Astrocyte (in vitro differentiated cells and primary cell): ENCODE measurements around the gene KPNA4. TPM values are rescaled to one million over a fixed set of nuclear protein-coding genes. Genes with fewer than 3 reads are reported as not detected.
"Not testable (repeated sequence)": the region's sequence is repeated elsewhere in the genome, so short reads cannot be mapped to it uniquely, and the experiment has no call there.

Experiments used
- DNase-seq: peaks from one replicate; pipeline ENCODE4 v3.0.0-alpha.2; 2010; ENCODE audit warnings: low read depth
- FAIRE-seq: peaks from 2 replicates; lab custom pipeline; 2011; peaks lifted over from hg19 to GRCh38; lab: Jason Lieb, UNC
- H2AFZ ChIP-seq: 2 replicates; pipeline ENCODE4 v1.6.0; 2012; ENCODE audit warnings: low read depth, low read length, inconsistent platforms
- H3K27ac ChIP-seq: 2 replicates; pipeline ENCODE4 v1.5.1; 2011; ENCODE audit warnings: low read depth, low read length, inconsistent platforms
- H3K27me3 ChIP-seq: 2 replicates; pipeline ENCODE4 v1.6.0; 2011; ENCODE audit warnings: low read length, inconsistent platforms; ENCODE audit not compliant: insufficient read depth
- H3K36me3 ChIP-seq: 2 replicates; pipeline ENCODE4 v1.5.1; 2011; ENCODE audit warnings: low read length, inconsistent platforms; ENCODE audit not compliant: insufficient read depth
- H3K4me1 ChIP-seq: 2 replicates; pipeline ENCODE4 v1.5.1; 2011; ENCODE audit warnings: low read length, inconsistent platforms; ENCODE audit not compliant: insufficient read depth
- H3K4me2 ChIP-seq: 2 replicates; pipeline ENCODE4 v1.6.0; 2012; ENCODE audit warnings: low read length, inconsistent platforms
- H3K4me3 ChIP-seq: 2 replicates; pipeline ENCODE4 v1.5.1; 2011; ENCODE audit warnings: low read depth, mild to moderate bottlenecking, low read length, inconsistent platforms; ENCODE audit not compliant: insufficient read depth
- H3K79me2 ChIP-seq: 2 replicates; pipeline ENCODE4 v1.6.0; 2012; ENCODE audit warnings: mild to moderate bottlenecking, low read length, inconsistent platforms; ENCODE audit not compliant: insufficient read depth
- H3K9ac ChIP-seq: 2 replicates; pipeline ENCODE4 v1.6.0; 2012; ENCODE audit warnings: mild to moderate bottlenecking, low read length, inconsistent platforms
- H3K9me3 ChIP-seq: 2 replicates; pipeline ENCODE4 v1.5.1; 2012; ENCODE audit warnings: low read depth, mild to moderate bottlenecking, low read length, inconsistent platforms; ENCODE audit not compliant: insufficient read depth
- H4K20me1 ChIP-seq: 2 replicates; pipeline ENCODE4 v1.6.0; 2012; ENCODE audit warnings: low read length, inconsistent platforms; ENCODE audit not compliant: insufficient read depth
- H3K27ac Mint-ChIP-seq: one replicate; pipeline ENCODE4 v1.8.0; 2021; ENCODE audit warnings: mild to moderate bottlenecking, mixed read lengths; ENCODE audit not compliant: unreplicated experiment
- H3K27me3 Mint-ChIP-seq: one replicate; pipeline ENCODE4 v1.8.0; 2021; ENCODE audit warnings: low read depth, mixed read lengths; ENCODE audit not compliant: unreplicated experiment
- H3K36me3 Mint-ChIP-seq: one replicate; pipeline ENCODE4 v1.8.0; 2021; ENCODE audit warnings: low read depth, mixed read lengths; ENCODE audit not compliant: unreplicated experiment
- H3K4me1 Mint-ChIP-seq: one replicate; pipeline ENCODE4 v1.8.0; 2021; ENCODE audit warnings: low read depth, mixed read lengths; ENCODE audit not compliant: unreplicated experiment
- H3K4me3 Mint-ChIP-seq: one replicate; pipeline ENCODE4 v1.8.0; 2021; ENCODE audit warnings: mild to moderate bottlenecking, moderate library complexity, mixed read lengths; ENCODE audit not compliant: unreplicated experiment
- H3K9me3 Mint-ChIP-seq: one replicate; pipeline ENCODE4 v1.8.0; 2021; ENCODE audit warnings: mild to moderate bottlenecking, mixed read lengths; ENCODE audit not compliant: unreplicated experiment
- CTCF ChIP-seq: IDR thresholded peaks from 2 replicates; pipeline ENCODE4 v1.5.1; 2011; ENCODE audit warnings: low read depth, mild to moderate bottlenecking, inconsistent platforms, low read length, moderate library complexity; ENCODE audit not compliant: insufficient read depth
- EZH2 ChIP-seq: IDR thresholded peaks from 2 replicates; pipeline ENCODE4 v1.6.1; 2012; ENCODE audit warnings: mild to moderate bottlenecking, low read length, inconsistent platforms; ENCODE audit not compliant: insufficient read depth
- total RNA-seq: library from RNA; stranded (reverse); gene quantifications from 2 replicates; pipeline ENCODE4 v1.2.1, GENCODE V29; 2021

Gene KPNA4
- total RNA-seq, 1 donor from 2014 or later, result 105 TPM

GRCh38 chr3:160454995-160455394 lies 110.4 kb downstream of the KPNA4 start:
- no peak overlapping the region for H2AFZ ChIP-seq
- H3K79me2 ChIP-seq, result no peaks in the 10 kb centered on the region
- Mint-ChIP-seq H3K27me3 (peaks cover 7% of the 10 kb centered on the region), H3K4me1 (peaks cover 9% of the 10 kb centered on the region), H3K27ac (no peak overlapping the region), H3K9me3 (peaks cover 1% of the 10 kb centered on the region), H3K4me3 (no peak overlapping the region), H3K36me3 (no peaks in the 10 kb centered on the region)
- H3K4me2 ChIP-seq, result no peak overlapping the region
- DNase-seq, result no peak
- no peak overlapping the region for H3K27ac ChIP-seq
- H3K4me1 ChIP-seq, result peaks cover 5% of the 10 kb centered on the region
- H3K9ac ChIP-seq, result no peak overlapping the region
- H3K27me3 ChIP-seq, result no peaks in the 10 kb centered on the region
- no peaks in the 10 kb centered on the region for H3K36me3 ChIP-seq
- H3K9me3 ChIP-seq, result no peaks in the 10 kb centered on the region
- FAIRE-seq, result no peak
- no peaks in the 10 kb centered on the region for H4K20me1 ChIP-seq
- TF ChIP-seq CTCF (no peak), EZH2 (no peak)
- H3K4me3 ChIP-seq, result no peak overlapping the region

- Histone ChIP-seq H3K79me2 (peaks cover 21% of the 10 kb centered on the region), H3K4me1 (peaks cover 14% of the 10 kb centered on the region)
- not testable (repeated sequence) for H3K27ac Mint-ChIP-seq, H2AFZ ChIP-seq, DNase-seq, H3K9me3 Mint-ChIP-seq, H3K4me2 ChIP-seq, H3K36me3 ChIP-seq, H3K36me3 Mint-ChIP-seq, H3K4me3 ChIP-seq, FAIRE-seq, H3K27ac ChIP-seq, H3K27me3 Mint-ChIP-seq, H3K27me3 ChIP-seq, H3K4me3 Mint-ChIP-seq, H3K9me3 ChIP-seq, H4K20me1 ChIP-seq, H3K9ac ChIP-seq
- peaks cover 12% of the 10 kb centered on the region for H3K4me1 Mint-ChIP-seq
Observed at GRCh38 chr3:160452251-160452650, 113.1 kb downstream of the KPNA4 start.

DNA sequence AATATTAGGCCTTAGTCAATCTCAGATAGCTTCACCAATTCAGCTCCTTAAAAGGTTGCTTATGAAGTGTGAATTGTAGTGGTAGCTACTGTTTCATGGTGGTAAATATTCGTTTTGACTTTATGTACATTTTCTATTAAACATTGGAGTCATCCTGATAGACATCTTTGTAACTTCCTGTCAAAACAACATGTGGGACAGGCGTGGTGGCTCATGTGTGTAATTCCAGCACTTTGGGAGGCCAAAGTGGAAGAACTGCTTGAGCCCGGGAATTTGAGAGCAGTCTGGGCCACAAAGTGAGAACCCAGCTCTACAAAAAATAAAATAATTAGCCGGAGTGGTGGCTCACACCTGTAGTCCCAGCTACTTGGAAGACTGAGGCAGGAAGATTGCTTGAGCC lies 113.8 kb downstream of the KPNA4 start:
- H3K27me3 ChIP-seq, result no peaks in the 10 kb centered on the region
- FAIRE-seq (no peak), DNase-seq (no peak)
- H3K36me3 Mint-ChIP-seq, result peaks cover 2% of the 10 kb centered on the region
- H3K36me3 ChIP-seq, result no peaks in the 10 kb centered on the region
- no peaks in the 10 kb centered on the region for H3K9me3 ChIP-seq
- H4K20me1 ChIP-seq, result peaks cover 3% of the 10 kb centered on the region
- no peak overlapping the region for H3K4me2 ChIP-seq
- no peak overlapping the region for H3K9ac ChIP-seq
- no peak overlapping the region for H3K27ac Mint-ChIP-seq
- H3K4me3 ChIP-seq, result no peak overlapping the region
- H3K27ac ChIP-seq, result no peak overlapping the region
- TF ChIP-seq EZH2 (no peak), CTCF (no peak)
- H3K9me3 Mint-ChIP-seq, result peaks cover 3% of the 10 kb centered on the region
- H3K4me1 ChIP-seq, result peaks cover 14% of the 10 kb centered on the region
- no peak overlapping the region for H3K4me3 Mint-ChIP-seq
- peaks cover 15% of the 10 kb centered on the region for H3K4me1 Mint-ChIP-seq
- no peaks in the 10 kb centered on the region for H3K27me3 Mint-ChIP-seq
- no peak overlapping the region for H2AFZ ChIP-seq
- H3K79me2 ChIP-seq, result peaks cover 28% of the 10 kb centered on the region
